Activated naive CD4-positive, alpha-beta T cell treated with anti-CD3 and anti-CD28 coated beads, Interleukin-2, amount 50 U/mL, for 72 hours (primary cell): ENCODE measurements around the gene GVQW3. TPM values are rescaled to one million over a fixed set of nuclear protein-coding genes. Genes with fewer than 3 reads are reported as not detected.
"Not testable (repeated sequence)": the region's sequence is repeated elsewhere in the genome, so short reads cannot be mapped to it uniquely, and the experiment has no call there.

Experiments used
- ATAC-seq, 2 donors: fragments of 150-1000 bp; cut with Tn5 transposase; 2 replicates each; pipeline ENCODE4 v1.10.0; 2021; ENCODE audit warnings: mild to moderate bottlenecking in 2 of 2, moderate library complexity in 2 of 2
- DNase-seq, 2 donors: peaks; one replicate each; pipeline ENCODE4 v3.0.0; 2021 to 2022; ENCODE audit warnings: low spot score in 2 of 2
- H3K27ac Mint-ChIP-seq, 2 donors: one replicate each; pipeline ENCODE4 v1.8.0; 2022; ENCODE audit warnings: mild to moderate bottlenecking in 2 of 2, mixed read lengths in 2 of 2
- H3K36me3 Mint-ChIP-seq, 2 donors: one replicate each; pipeline ENCODE4 v1.8.0; 2022; ENCODE audit warnings: mixed read lengths in 2 of 2
- H3K9me3 Mint-ChIP-seq, 2 donors: one replicate each; pipeline ENCODE4 v1.8.0; 2022; ENCODE audit warnings: mixed read lengths in 2 of 2
- total RNA-seq, 2 donors: library from RNA; stranded (reverse); gene quantifications; one replicate each; pipeline ENCODE4 v1.2.3, GENCODE V29; 2022

The GVQW3 gene
- total RNA-seq, 2 donors from 2014 or later = 1.0 to 3.9 TPM

GRCh38 chr11:76376746-76377558, 4.2 kb upstream of the GVQW3 start:
- no peak overlapping the region for H3K27ac Mint-ChIP-seq
- H3K36me3 Mint-ChIP-seq = peaks cover 8 to 19% of the 10 kb centered on the region in 2 donors
- ATAC-seq (no peak), DNase-seq (no peak)
- H3K9me3 Mint-ChIP-seq = no peaks in the 10 kb centered on the region

- ATAC-seq = no peak
These were observed 1.3 kb upstream of the GVQW3 start for GRCh38 chr11:76379807-76380158.

DNA sequence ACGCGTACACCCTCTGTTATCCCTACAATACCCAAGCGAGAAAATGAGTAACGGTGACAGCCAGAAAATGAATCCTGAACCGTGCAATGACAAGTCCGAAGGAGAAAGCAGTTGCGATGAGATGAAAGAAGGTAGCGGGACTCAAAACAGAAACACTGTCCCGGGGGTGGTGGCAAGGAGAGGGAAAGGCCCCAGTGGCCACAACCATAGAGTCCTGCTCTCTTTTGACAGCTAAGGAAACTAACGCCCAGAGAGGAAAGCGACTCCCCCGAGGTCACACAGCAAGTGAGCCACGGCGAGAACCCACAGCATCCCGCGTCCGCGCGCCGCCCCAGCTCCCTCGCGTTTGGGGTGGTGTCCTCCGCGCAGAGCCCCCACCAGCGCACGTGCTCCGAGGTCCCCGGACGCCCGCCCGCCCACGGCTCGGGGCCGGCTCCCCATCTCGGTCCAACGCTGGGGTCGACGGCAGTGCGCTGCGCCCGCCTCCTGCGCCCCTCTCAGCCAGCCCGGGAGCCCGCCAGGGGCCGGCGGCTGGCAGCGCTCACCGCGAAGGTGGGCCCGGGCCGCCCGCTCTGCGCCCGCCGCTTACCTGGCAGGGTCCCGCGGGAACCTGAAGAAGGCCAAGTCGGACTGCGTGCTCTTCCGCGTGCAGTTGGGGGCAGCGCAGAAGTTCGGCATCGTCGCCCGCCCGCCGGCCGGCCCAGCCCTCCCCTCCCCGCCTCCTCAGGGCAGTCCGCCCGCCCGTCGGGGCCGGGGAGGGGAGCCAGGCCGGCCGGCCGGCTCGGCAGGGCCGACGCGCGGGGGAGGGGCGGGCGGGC, 755 bp upstream of the GVQW3 start:
- Mint-ChIP-seq H3K27ac (peak overlapping the region; percentile 83 to 97), H3K36me3 (peaks cover 8 to 25% of the 10 kb centered on the region in 2 donors), H3K9me3 (no peaks in the 10 kb centered on the region)
- DNase-seq (peak; percentile 48 to 83), ATAC-seq (peak; percentile 56 to 84)

More at GRCh38 chr11:76379807-76380158, 1.3 kb upstream of the GVQW3 start:
- Mint-ChIP-seq H3K36me3 (peaks cover 8 to 25% of the 10 kb centered on the region in 2 donors), H3K27ac (peak overlapping the region; percentile 83 to 97), H3K9me3 (no peaks in the 10 kb centered on the region)
- no peak for DNase-seq

- no peak for DNase-seq
- no peak for ATAC-seq
- H3K36me3 Mint-ChIP-seq = peaks cover 8 to 25% of the 10 kb centered on the region in 2 donors
- H3K27ac Mint-ChIP-seq = no peak overlapping the region
- no peaks in the 10 kb centered on the region for H3K9me3 Mint-ChIP-seq
These were observed 1.1 kb downstream of the GVQW3 start for GRCh38 chr11:76382209-76382608.

- Mint-ChIP-seq H3K27ac (peak overlapping the region in 1 of 2 donors; percentile 44), H3K36me3 (peaks cover 8 to 14% of the 10 kb centered on the region in 2 donors), H3K9me3 (no peaks in the 10 kb centered on the region)
- ATAC-seq (no peak), DNase-seq (no peak)
These were observed 4.8 kb downstream of the GVQW3 start for GRCh38 chr11:76385903-76386302.

GRCh38 chr11:76388408-76388807, 7.3 kb downstream of the GVQW3 start:
- peaks cover 0 to under 1% of the 10 kb centered on the region in 2 donors for H3K36me3 Mint-ChIP-seq
- no peaks in the 10 kb centered on the region for H3K9me3 Mint-ChIP-seq
- no peak overlapping the region for H3K27ac Mint-ChIP-seq
- no peak for ATAC-seq
- DNase-seq = no peak

GRCh38 chr11:76391021-76391420, 9.9 kb downstream of the GVQW3 start:
- DNase-seq (no peak), ATAC-seq (no peak)
- H3K27ac Mint-ChIP-seq = no peak overlapping the region
- H3K36me3 Mint-ChIP-seq = no peaks in the 10 kb centered on the region
- no peaks in the 10 kb centered on the region for H3K9me3 Mint-ChIP-seq

DNA sequence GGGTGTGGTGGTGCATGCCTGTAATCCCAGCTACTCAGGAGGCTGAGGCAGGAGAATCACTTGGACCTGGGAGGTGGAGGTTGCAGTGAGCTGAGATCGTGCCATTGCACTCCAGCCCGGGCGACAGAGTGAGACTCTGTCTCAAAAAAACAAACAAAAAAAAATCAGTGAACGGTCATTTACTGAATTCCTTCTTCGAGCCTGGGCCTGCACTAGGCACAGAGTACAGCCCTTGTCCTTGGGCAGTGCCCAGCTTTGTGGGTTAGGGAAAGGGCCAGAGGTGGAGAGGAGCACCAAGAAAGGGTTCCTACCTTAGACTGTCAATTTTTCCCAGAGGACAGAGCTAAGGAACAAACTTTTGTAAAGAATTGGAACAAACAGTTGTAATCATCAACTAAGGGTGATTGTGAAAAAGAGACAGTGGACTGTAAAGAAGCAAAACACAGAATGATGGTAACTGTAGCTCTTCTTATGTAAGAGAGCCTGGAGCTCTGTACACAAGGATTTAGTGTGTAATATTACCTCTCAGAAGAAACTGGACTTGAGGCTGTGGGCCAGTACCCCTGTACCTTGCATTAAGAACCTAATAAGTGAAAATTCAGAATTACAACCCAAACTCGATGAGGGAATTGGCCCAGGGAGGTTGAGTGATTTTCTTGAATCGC, 10.8 kb downstream of the GVQW3 start:
- no peak for DNase-seq
- Mint-ChIP-seq H3K9me3 (no peaks in the 10 kb centered on the region), H3K36me3 (no peaks in the 10 kb centered on the region), H3K27ac (no peak overlapping the region)
- no peak for ATAC-seq

- DNase-seq (no peak), ATAC-seq (no peak)
- Mint-ChIP-seq H3K27ac (no peak overlapping the region), H3K36me3 (no peaks in the 10 kb centered on the region), H3K9me3 (no peaks in the 10 kb centered on the region)
These were observed 11.7 kb downstream of the GVQW3 start for GRCh38 chr11:76392870-76393269.

DNA sequence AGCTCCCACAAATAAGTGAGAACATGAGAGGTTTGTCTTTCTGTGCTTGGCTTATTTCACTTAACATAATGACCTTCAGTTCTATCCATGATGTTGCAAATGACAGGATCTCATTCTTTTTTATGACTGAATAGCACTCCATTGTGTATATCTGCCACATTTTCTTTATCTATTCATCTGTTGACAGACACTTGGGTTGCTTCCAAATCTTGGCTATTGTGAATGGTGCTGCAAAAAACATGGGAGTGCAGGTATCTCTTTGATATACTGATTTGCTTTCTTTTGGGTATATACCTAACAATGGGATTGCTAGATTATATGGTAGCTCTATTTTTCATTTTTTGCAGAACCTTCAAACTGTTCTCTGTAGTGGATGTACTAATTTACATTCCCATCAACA, 13.3 kb downstream of the GVQW3 start:
- no peaks in the 10 kb centered on the region for H3K9me3 Mint-ChIP-seq
- ATAC-seq = no peak
- no peak overlapping the region for H3K27ac Mint-ChIP-seq

GRCh38 chr11:76395296-76395695, 14.2 kb downstream of the GVQW3 start:
- H3K27ac Mint-ChIP-seq = no peak overlapping the region
- no peak for DNase-seq
- no peak for ATAC-seq
- H3K36me3 Mint-ChIP-seq = no peaks in the 10 kb centered on the region
- no peaks in the 10 kb centered on the region for H3K9me3 Mint-ChIP-seq

More for the DNA sequence above, 13.3 kb downstream of the GVQW3 start:
- DNase-seq = no peak
- no peaks in the 10 kb centered on the region for H3K36me3 Mint-ChIP-seq

- no peak for DNase-seq
- no peaks in the 10 kb centered on the region for H3K36me3 Mint-ChIP-seq
- no peak for ATAC-seq
- H3K9me3 Mint-ChIP-seq = no peaks in the 10 kb centered on the region
- H3K27ac Mint-ChIP-seq = no peak overlapping the region
These were observed 16.3 kb downstream of the GVQW3 start for GRCh38 chr11:76397383-76397782.

GRCh38 chr11:76400967-76401366, 19.8 kb downstream of the GVQW3 start:
- H3K9me3 Mint-ChIP-seq = no peaks in the 10 kb centered on the region
- DNase-seq (no peak), ATAC-seq (no peak)
- peak overlapping the region in 1 of 2 donors; percentile 4 for H3K27ac Mint-ChIP-seq
- H3K36me3 Mint-ChIP-seq = no peaks in the 10 kb centered on the region

GRCh38 chr11:76401484-76401883, 20.4 kb downstream of the GVQW3 start:
- DNase-seq, H3K27ac Mint-ChIP-seq, H3K9me3 Mint-ChIP-seq, ATAC-seq, H3K36me3 Mint-ChIP-seq: not testable (repeated sequence)

DNA sequence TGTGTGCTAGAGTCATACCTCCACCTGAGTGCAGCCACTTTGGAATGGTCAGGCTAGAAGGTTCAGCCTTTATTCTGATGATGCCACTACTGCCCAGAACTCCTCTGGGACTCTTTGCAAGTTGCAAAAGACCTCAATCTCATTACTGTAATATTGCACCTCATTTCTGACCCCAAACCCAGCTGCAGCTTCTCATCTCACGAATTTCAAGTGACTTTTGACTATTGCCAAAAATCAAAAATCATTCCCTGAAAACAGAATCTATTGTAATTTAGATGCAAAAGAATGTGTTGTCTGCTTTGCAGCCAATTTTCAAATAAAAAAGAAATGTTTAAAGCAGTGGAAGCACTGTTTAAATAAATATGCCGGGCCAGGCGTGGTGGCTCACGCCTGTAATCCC, 25.2 kb downstream of the GVQW3 start:
- no peaks in the 10 kb centered on the region for H3K9me3 Mint-ChIP-seq

DNA sequence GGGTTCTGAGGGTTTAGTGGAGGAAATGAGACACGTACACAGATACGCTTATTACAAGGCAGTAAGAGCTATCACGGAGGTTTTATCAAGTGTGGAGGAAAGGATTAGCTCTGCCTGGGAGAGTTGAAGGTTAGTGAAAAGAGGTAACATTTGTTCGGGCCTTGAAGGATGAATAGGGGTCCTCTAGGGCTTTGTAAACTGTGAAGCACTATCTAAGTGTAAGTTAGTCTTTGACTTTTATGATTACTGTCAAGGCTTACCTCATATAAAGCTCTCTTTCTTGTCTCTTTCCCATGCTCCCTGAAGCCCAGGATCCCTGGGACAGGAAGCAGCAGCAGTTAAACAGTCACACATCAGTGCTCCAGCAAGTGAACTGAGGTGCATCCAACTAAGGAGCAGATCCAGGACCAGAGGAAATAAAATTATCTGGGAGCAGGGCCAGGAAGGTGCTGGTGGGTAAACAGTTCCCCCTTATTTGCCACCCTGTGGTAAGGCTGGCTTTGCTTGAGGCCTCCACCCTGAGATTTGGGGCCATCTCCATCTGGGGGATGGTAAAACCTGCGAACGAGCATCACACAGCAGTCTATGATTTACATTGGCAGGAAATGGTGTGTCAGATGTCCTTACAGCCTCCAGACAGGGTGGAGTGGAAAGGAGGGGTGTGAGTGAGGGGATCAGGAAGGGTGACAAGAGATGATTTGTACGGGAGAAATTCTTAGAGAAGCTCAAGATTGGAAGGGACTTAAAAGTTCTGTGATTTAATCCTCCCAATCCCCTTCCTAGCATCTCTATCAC, 27.2 kb downstream of the GVQW3 start:
- Mint-ChIP-seq H3K9me3 (no peaks in the 10 kb centered on the region), H3K36me3 (no peaks in the 10 kb centered on the region)
- no peak for ATAC-seq

More for the DNA sequence above, 25.2 kb downstream of the GVQW3 start:
- Mint-ChIP-seq H3K27ac (no peak overlapping the region), H3K36me3 (no peaks in the 10 kb centered on the region)
- ATAC-seq (no peak), DNase-seq (no peak)

More for the DNA sequence above, 27.2 kb downstream of the GVQW3 start:
- H3K27ac Mint-ChIP-seq = no peak overlapping the region
- DNase-seq = no peak
